Prostate gland (tissue), 2 donors: ENCODE measurements around the gene THSD7A. TPM values are rescaled to one million over a fixed set of nuclear protein-coding genes. Genes with fewer than 3 reads are reported as not detected.

Experiments used
- DNase-seq: peaks from one replicate; pipeline ENCODE4 v3.0.0-alpha.2; 2019; ENCODE audit warnings: low spot score
- H3K27ac ChIP-seq, 2 donors: fragments of 200-600 bp; sonication (generic); 2 replicates each; pipeline ENCODE4 v1.5.1; 2017 to 2019
- H3K27me3 ChIP-seq: fragments of 200-600 bp; sonication (generic); replicated peaks from 2 replicates; pipeline ENCODE4 v1.5.1; 2019; ENCODE audit not compliant: insufficient read depth
- H3K36me3 ChIP-seq, 2 donors: fragments of 200-600 bp; sonication (generic); 1 replicate in 1 of 2; 2 replicates in 1 of 2; pipeline versions ENCODE4 v1.5.1 to v1.8.1; 2017 to 2019
- H3K4me1 ChIP-seq: fragments of 200-600 bp; sonication (generic); replicated peaks from 2 replicates; pipeline ENCODE4 v1.5.1; 2019
- H3K4me3 ChIP-seq, 2 donors: fragments of 200-600 bp; sonication (generic); 2 replicates each; pipeline ENCODE4 v1.5.1; 2017 to 2019
- H3K9me3 ChIP-seq: fragments of 200-600 bp; sonication (generic); 2 replicates; pipeline ENCODE4 v1.5.1; 2017
- CTCF ChIP-seq, 4 experiments: fragments of 200-600 bp in 2 of 4; fragments of 450-650 bp in 2 of 4; sonication (generic) in 2 of 4; IDR thresholded peaks; 1 replicate in 3 of 4; 2 replicates in 1 of 4; pipeline ENCODE4 v1.5.1; 2016 to 2019; ENCODE audit warnings: antibody characterized with exemption in 4 of 4, mild to moderate bottlenecking in 2 of 4, moderate library complexity in 2 of 4
- POLR2A ChIP-seq: fragments of 450-650 bp; IDR thresholded peaks from one replicate; pipeline ENCODE4 v1.6.1; 2016; ENCODE audit warnings: antibody characterized with exemption, mild to moderate bottlenecking
- POLR2AphosphoS5 ChIP-seq: sonication (generic); formaldehyde crosslinking; IDR thresholded peaks from one replicate; pipeline ENCODE4 v1.6.1; 2017; ENCODE audit warnings: antibody characterized with exemption
- WGBS: methylation state at CpG from one replicate; pipeline ENCODE4 v1.1.5; 2018; 5-methylcytosine and 5-hydroxymethylcytosine counted together
- intact Hi-C: fragments of 100-400 bp; cut with DNase I; formaldehyde crosslinking; loops from one replicate; pipeline ENCODE4 v1.14.2; 2022
- total RNA-seq, 2 donors: library from RNA; depleted of rRNA; stranded (reverse); fragments of >200 nt; gene quantifications; one replicate each; pipeline ENCODE4 v1.1.0, GENCODE V29; 2016

THSD7A gene
- total RNA-seq, 2 donors from 2014 or later = 3.1 to 9.9 TPM

- Histone ChIP-seq H3K4me3 (no peak overlapping the region), H3K27me3 (no peaks in the 10 kb centered on the region), H3K9me3 (no peaks in the 10 kb centered on the region), H3K4me1 (no peaks in the 10 kb centered on the region), H3K36me3 (no peaks in the 10 kb centered on the region), H3K27ac (no peak overlapping the region)
- TF ChIP-seq CTCF (IDR thresholded peaks at IDR 0.05) (no peak), POLR2A (no peak)
- intact Hi-C loops = no loop called here
- no peak for DNase-seq
- WGBS = 98% methylated on average over 4 of the region's 4 CpGs
Observed at GRCh38 chr7:11332186-11332864, 499.7 kb downstream of the THSD7A start.

- 77% methylated on average over 8 of the region's 8 CpGs for WGBS
- Histone ChIP-seq H3K27me3 (no peaks in the 10 kb centered on the region), H3K4me3 (no peak overlapping the region), H3K36me3 (no peaks in the 10 kb centered on the region), H3K9me3 (no peaks in the 10 kb centered on the region), H3K27ac (no peak overlapping the region), H3K4me1 (no peaks in the 10 kb centered on the region)
- intact Hi-C loops = no loop called here
- TF ChIP-seq CTCF (IDR thresholded peaks at IDR 0.05) = no peak
- no peak for TF ChIP-seq POLR2AphosphoS5
- TF ChIP-seq POLR2A = no peak
- DNase-seq = no peak
Observed at GRCh38 chr7:11331128-11332102, 500.6 kb downstream of the THSD7A start.

GRCh38 chr7:11330717-11331116 is 501.3 kb downstream of the THSD7A start:
- H3K36me3 ChIP-seq = no peaks in the 10 kb centered on the region
- no peaks in the 10 kb centered on the region for H3K4me1 ChIP-seq
- DNase-seq = no peak
- H3K9me3 ChIP-seq = no peaks in the 10 kb centered on the region
- intact Hi-C loops = no loop called here
- no peak overlapping the region for H3K27ac ChIP-seq
- no peak for TF ChIP-seq POLR2AphosphoS5
- no peak for TF ChIP-seq CTCF (IDR thresholded peaks at IDR 0.05)
- no peak for TF ChIP-seq POLR2A
- 85% methylated on average over 3 of the region's 3 CpGs for WGBS
- no peaks in the 10 kb centered on the region for H3K27me3 ChIP-seq
- H3K4me3 ChIP-seq = no peak overlapping the region

GRCh38 chr7:11330208-11330607 is 501.8 kb downstream of the THSD7A start:
- no peaks in the 10 kb centered on the region for H3K27me3 ChIP-seq
- WGBS = 86% methylated on average over 3 of the region's 3 CpGs
- no peaks in the 10 kb centered on the region for H3K9me3 ChIP-seq
- no peaks in the 10 kb centered on the region for H3K36me3 ChIP-seq
- intact Hi-C loops = no loop called here
- H3K4me1 ChIP-seq = no peaks in the 10 kb centered on the region
- DNase-seq = no peak
- TF ChIP-seq POLR2AphosphoS5 = no peak
- H3K27ac ChIP-seq = no peak overlapping the region
- H3K4me3 ChIP-seq = no peak overlapping the region

DNA sequence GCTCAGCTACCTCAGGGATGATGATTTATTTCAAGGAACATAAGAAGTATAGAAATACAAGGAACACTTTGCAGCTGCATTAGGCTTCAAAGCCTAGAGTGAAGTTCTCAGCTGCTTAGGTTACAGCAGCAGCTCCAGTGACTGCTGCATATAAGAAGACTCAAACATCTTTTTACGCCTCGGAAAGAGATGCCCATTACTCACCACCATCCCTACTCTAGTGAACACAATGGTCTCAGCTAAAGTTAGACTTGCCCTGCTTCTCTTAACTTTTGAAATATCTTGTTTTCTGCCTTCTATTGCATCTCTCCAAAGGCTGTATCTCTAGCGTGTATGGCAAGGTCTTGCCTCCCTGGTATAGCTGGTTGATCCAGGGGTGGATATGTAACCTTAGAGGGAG is 502.4 kb downstream of the THSD7A start:
- Histone ChIP-seq H3K4me1 (no peaks in the 10 kb centered on the region), H3K27me3 (no peaks in the 10 kb centered on the region), H3K9me3 (no peaks in the 10 kb centered on the region), H3K27ac (no peak overlapping the region), H3K36me3 (no peaks in the 10 kb centered on the region), H3K4me3 (no peak overlapping the region)
- intact Hi-C loops = no loop called here
- DNase-seq = no peak
- 86% methylated on average over 3 of the region's 3 CpGs for WGBS
- no peak for TF ChIP-seq POLR2A
- no peak for TF ChIP-seq CTCF (IDR thresholded peaks at IDR 0.05)
- TF ChIP-seq POLR2AphosphoS5 = no peak
